ENCODE measurements around the gene BCL2L1.

BCL2L1 gene

DNA sequence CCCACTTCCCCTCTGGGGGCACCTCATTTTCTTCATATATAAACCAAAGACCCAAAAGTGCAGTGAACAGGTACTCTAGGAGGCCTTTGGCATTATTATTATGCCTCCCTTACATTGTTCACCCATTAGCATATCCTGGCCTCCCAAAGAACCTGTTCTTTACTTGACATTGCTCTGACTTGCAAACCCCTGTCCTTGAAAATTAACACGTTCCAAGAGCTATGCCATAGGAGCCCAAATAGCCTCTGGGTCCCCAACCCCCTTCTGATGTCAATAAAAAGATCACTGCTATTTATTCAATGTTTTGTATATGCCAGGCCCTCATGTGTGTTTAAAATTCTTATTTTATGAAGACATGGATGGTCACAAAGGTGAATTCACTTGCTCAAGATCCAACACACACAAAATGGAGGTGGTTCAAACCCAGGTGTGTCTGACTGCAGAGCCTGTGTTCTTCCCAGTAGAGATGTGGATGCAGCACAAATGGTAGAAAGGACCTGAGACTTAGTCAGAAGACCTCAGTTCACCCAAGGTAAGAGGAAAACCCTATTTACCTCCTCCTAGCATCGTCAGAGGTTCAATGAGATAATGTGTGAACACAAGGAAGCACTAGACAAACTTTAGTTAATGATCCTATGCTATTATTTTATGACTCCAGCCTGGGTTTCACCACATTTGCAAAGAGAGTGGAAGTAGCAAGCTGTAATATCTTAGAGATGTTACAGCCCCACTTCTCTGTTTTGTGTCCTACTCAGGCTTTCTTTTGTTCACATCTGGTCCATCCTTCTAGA lies 36.6 kb downstream of the BCL2L1 start:
- no peak for DNase-seq
- H3K4me3 ChIP-seq (ENCODE audit: low read depth, low read length): no peak overlapping the region
- H3K27ac ChIP-seq: no peak overlapping the region
- H3K36me3 ChIP-seq: peaks cover 75% of the 10 kb centered on the region
- TF ChIP-seq, protein P1, sequence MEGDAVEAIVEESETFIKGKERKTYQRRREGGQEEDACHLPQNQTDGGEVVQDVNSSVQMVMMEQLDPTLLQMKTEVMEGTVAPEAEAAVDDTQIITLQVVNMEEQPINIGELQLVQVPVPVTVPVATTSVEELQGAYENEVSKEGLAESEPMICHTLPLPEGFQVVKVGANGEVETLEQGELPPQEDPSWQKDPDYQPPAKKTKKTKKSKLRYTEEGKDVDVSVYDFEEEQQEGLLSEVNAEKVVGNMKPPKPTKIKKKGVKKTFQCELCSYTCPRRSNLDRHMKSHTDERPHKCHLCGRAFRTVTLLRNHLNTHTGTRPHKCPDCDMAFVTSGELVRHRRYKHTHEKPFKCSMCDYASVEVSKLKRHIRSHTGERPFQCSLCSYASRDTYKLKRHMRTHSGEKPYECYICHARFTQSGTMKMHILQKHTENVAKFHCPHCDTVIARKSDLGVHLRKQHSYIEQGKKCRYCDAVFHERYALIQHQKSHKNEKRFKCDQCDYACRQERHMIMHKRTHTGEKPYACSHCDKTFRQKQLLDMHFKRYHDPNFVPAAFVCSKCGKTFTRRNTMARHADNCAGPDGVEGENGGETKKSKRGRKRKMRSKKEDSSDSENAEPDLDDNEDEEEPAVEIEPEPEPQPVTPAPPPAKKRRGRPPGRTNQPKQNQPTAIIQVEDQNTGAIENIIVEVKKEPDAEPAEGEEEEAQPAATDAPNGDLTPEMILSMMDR (IDR thresholded peaks at IDR 0.05; ENCODE audit: low read depth, low read length): no peak
- no peaks in the 10 kb centered on the region for H3K9me3 ChIP-seq (ENCODE audit: severe bottlenecking)
- H3K27me3 ChIP-seq (ENCODE audit: insufficient read depth, low read depth, severe bottlenecking): no peaks in the 10 kb centered on the region

DNA sequence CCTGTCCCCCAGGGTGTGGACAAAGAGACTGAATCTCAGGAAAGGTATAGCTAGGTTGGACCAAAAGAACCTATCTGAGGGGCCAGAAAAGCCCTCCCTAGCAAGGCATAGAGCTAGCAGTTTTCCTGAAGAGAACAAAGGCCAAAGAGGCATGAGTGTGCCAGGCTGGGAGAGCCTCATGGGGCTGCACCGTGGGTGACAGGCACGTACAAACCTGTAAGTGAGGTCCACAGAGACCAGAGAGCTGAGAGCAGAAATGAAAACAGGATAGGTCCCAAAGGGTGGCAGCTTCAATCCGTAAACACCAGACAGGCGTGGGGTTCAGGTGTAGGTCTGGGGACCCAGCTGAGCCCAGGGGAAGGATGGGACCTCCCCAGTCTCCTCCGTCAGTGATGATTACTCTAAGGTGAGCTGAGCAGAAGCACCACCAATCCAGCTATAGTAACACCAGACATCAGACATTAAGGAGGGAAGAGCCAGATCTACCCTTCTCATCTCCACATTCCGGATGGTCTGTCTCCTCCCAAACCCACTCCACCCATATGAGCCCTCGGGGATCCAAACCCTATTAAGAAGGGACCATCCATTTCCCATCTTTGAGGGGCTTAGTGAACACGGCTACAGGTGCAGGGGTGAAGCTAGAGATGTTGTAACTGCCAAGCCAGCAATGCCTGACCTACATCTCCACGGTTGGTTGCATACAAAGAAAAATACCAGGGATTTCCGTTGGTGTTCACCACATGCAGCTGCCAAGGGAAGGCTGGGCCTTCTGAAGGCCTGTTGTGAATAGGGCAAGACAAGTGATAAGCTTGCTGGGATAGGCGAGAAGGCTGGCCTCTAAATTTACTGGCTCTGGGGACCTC lies 38.3 kb downstream of the BCL2L1 start:
- H3K27me3 ChIP-seq (ENCODE audit: insufficient read depth, low read depth, severe bottlenecking): no peaks in the 10 kb centered on the region
- DNase-seq: no peak
- H3K4me3 ChIP-seq (ENCODE audit: low read depth, low read length): no peak overlapping the region
- TF ChIP-seq, protein P1 (IDR thresholded peaks at IDR 0.05; ENCODE audit: low read depth, low read length): no peak
- H3K36me3 ChIP-seq: peaks cover 76% of the 10 kb centered on the region
- no peaks in the 10 kb centered on the region for H3K9me3 ChIP-seq (ENCODE audit: severe bottlenecking)
- H3K27ac ChIP-seq: no peak overlapping the region

DNA sequence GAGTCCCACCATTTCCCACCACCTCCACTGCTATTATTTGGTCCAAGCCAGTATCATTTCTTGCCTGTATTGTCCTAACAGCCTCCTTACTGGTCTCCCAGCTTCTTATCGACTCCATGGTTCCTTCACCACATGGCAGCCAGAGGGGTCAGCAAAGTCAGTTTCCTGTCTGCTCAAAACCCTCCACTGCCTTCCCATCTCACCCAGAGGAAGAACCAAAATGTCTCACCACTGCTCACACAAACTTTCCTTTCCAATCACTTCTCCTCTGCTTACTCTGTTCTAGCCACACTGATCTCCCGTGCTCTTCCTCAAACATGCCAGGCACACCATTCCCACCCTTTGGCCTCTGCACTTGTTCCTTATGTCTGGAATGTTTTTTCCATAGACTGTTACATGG lies 39.7 kb downstream of the BCL2L1 start:
- H3K9me3 ChIP-seq (ENCODE audit: severe bottlenecking): no peaks in the 10 kb centered on the region
- no peaks in the 10 kb centered on the region for H3K27me3 ChIP-seq (ENCODE audit: insufficient read depth, low read depth, severe bottlenecking)
- H3K27ac ChIP-seq: no peak overlapping the region
- H3K4me3 ChIP-seq (ENCODE audit: low read depth, low read length): no peak overlapping the region
- TF ChIP-seq, protein P1 (IDR thresholded peaks at IDR 0.05; ENCODE audit: low read depth, low read length): no peak
- H3K36me3 ChIP-seq: peaks cover 84% of the 10 kb centered on the region
- no peak for DNase-seq

DNA sequence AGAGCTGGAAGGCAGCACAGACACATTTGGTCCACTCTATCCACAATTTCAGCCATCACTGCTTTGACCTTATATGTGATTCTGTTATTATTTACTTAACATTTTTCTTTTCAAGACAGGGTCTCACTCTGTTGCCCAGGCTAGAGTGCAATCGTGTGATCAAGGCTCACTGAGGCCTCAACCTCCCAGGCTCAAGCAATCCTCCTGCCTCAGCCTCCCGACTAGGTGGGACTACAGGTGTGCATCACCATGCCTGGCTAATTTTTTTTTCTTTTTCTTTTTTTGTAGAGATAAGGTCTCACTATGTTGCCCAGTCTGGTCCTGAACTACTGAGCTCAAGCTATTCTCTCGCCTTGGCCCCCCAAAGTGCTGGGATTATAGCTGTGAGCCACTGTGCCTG lies 40.3 kb downstream of the BCL2L1 start:
- peaks cover 90% of the 10 kb centered on the region for H3K36me3 ChIP-seq
- H3K4me3 ChIP-seq (ENCODE audit: low read depth, low read length): no peak overlapping the region
- H3K27me3 ChIP-seq (ENCODE audit: insufficient read depth, low read depth, severe bottlenecking): no peaks in the 10 kb centered on the region
- TF ChIP-seq, protein P1 (IDR thresholded peaks at IDR 0.05; ENCODE audit: low read depth, low read length): no peak
- DNase-seq: no peak
- no peak overlapping the region for H3K27ac ChIP-seq
- H3K9me3 ChIP-seq (ENCODE audit: severe bottlenecking): no peaks in the 10 kb centered on the region

DNA sequence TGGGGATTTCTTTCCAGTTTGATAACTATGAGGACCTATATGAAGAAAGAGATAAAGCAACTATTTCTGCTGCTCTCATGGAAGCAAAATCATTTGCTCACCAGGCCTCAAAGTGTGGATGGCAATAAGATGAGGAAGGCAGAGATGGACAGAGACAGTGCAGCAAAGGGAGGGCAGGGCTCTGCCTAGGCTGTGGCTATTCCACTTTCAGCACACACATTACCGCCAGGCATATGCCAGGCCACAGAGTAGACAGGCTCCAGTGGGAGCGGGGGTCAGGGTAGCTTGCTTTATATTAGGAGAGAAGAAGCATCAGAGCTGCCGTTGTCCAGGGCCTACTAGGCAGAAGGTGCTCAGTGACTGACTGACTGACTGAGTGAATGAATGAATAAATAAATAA lies 40.9 kb downstream of the BCL2L1 start:
- peaks cover 89% of the 10 kb centered on the region for H3K36me3 ChIP-seq
- no peak overlapping the region for H3K4me3 ChIP-seq (ENCODE audit: low read depth, low read length)
- no peaks in the 10 kb centered on the region for H3K9me3 ChIP-seq (ENCODE audit: severe bottlenecking)
- TF ChIP-seq, protein P1 (IDR thresholded peaks at IDR 0.05; ENCODE audit: low read depth, low read length): no peak
- no peaks in the 10 kb centered on the region for H3K27me3 ChIP-seq (ENCODE audit: insufficient read depth, low read depth, severe bottlenecking)
- no peak overlapping the region for H3K27ac ChIP-seq
- no peak for DNase-seq

All from WERI-Rb-1 (cell line).